CD4-positive, alpha-beta T cell (primary cell): Measurements from ENCODE around the gene NUP85. TPM values are rescaled to one million over a fixed set of nuclear protein-coding genes. Genes with fewer than 3 reads are reported as not detected.

Experiments
- ATAC-seq: fragments of 200-7000 bp; cut with Tn5 transposase; one replicate; pipeline ENCODE4 v1.10.0; 2022; ENCODE audit warnings: mild to moderate bottlenecking; ENCODE audit not compliant: poor library complexity
- CTCF ChIA-PET: fragments of 350-600 bp; sonication (Branson Sonifier 250); formaldehyde crosslinking; loops from one replicate; lab custom pipeline; 2021; ENCODE audit warnings: antibody characterized with exemption, inconsistent platforms; lab: Charles Lee
- POLR2A ChIA-PET: fragments of 350-600 bp; sonication (Branson Sonifier 250); formaldehyde crosslinking; loops from one replicate; lab custom pipeline; 2021; ENCODE audit warnings: antibody characterized with exemption, inconsistent platforms; lab: Charles Lee
- DNase-seq, 14 experiments: peaks; one replicate each; pipeline ENCODE4 v3.0.0-alpha.2; 2013 to 2020; ENCODE audit warnings: mixed read lengths in 2 of 14
- H3K27ac ChIP-seq, 2 donors: one replicate each; pipeline versions ENCODE4 v1.5.1 to v1.7.0; 2013; ENCODE audit warnings: low read length in 2 of 2, low read depth in 1 of 2, mild to moderate bottlenecking in 1 of 2
- H3K27me3 ChIP-seq, 2 experiments: 1 replicate in 1 of 2; 2 replicates in 1 of 2; pipeline versions ENCODE4 v1.6.1 to v1.7.0; 2013; ENCODE audit warnings: low read length in 2 of 2, control low read depth in 1 of 2, mild to moderate bottlenecking in 1 of 2, moderate library complexity in 1 of 2; ENCODE audit not compliant: insufficient read depth in 2 of 2, control insufficient read depth in 1 of 2
- H3K36me3 ChIP-seq: one replicate; pipeline ENCODE4 v1.6.1; 2013; ENCODE audit warnings: low read length, control low read depth; ENCODE audit not compliant: insufficient read depth
- H3K4me1 ChIP-seq: one replicate; pipeline ENCODE4 v1.6.1; 2013; ENCODE audit warnings: low read length, control low read depth; ENCODE audit not compliant: insufficient read depth
- H3K4me3 ChIP-seq: one replicate; pipeline ENCODE4 v1.5.1; 2013; ENCODE audit warnings: mild to moderate bottlenecking, low read length, moderate library complexity
- H3K9me3 ChIP-seq, 2 experiments: 1 replicate in 1 of 2; 2 replicates in 1 of 2; pipeline versions ENCODE4 v1.6.1 to v1.7.0; 2013; ENCODE audit warnings: low read length in 2 of 2, mild to moderate bottlenecking in 2 of 2, control low read depth in 1 of 2, moderate library complexity in 1 of 2; ENCODE audit not compliant: control insufficient read depth in 1 of 2, insufficient read depth in 1 of 2
- H3K27ac Mint-ChIP-seq: one replicate; pipeline ENCODE4 v1.8.0; 2020; ENCODE audit warnings: mixed read lengths
- H3K27me3 Mint-ChIP-seq: one replicate; pipeline ENCODE4 v1.8.0; 2021; ENCODE audit warnings: mixed read lengths
- H3K36me3 Mint-ChIP-seq: one replicate; pipeline ENCODE4 v1.8.0; 2021; ENCODE audit warnings: low read depth, mixed read lengths
- H3K4me1 Mint-ChIP-seq: one replicate; pipeline ENCODE4 v1.8.0; 2021; ENCODE audit warnings: low read depth, mixed read lengths
- H3K4me3 Mint-ChIP-seq: one replicate; pipeline ENCODE4 v1.8.0; 2020; ENCODE audit warnings: mild to moderate bottlenecking, mixed read lengths
- H3K9me3 Mint-ChIP-seq: one replicate; pipeline ENCODE4 v1.8.0; 2020; ENCODE audit warnings: mixed read lengths
- CTCF ChIP-seq: fragments of 200-600 bp; IDR thresholded peaks from one replicate; pipeline ENCODE4 v1.8.0; 2022; ENCODE audit warnings: antibody characterized with exemption, mild to moderate bottlenecking
- intact Hi-C, 2 experiments: fragments of 100-400 bp; cut with DNase I in 1 of 2; cut with micrococcal nuclease in 1 of 2; formaldehyde crosslinking; loops; one replicate each; pipeline versions ENCODE4 v1.15.1 to v1.9.0; 2023 to 2025; cut with DNase I, micrococcal nuclease
- total RNA-seq, 174 experiments: library from RNA in 2 of 174; stranded (reverse) in 2 of 174; gene quantifications; one replicate each; pipeline ENCODE4 v1.2.3 and lab custom pipeline; 2021 to 2026

Gene NUP85
- total RNA-seq, 2 experiments from 2014 or later, result 84.7 to 89.2 TPM

GRCh38 chr17:75183999-75184884, 21.2 kb upstream of the NUP85 start:
- H3K9me3 ChIP-seq, result no peaks in the 10 kb centered on the region
- no peaks in the 10 kb centered on the region for H3K27me3 Mint-ChIP-seq
- CTCF ChIA-PET, result interaction anchor here (1.8 to 1.9 kb wide), 4 partner anchors 13 to 87 kb away, joined by 4 to 9 read pairs (median 7); partner anchors contain the start of gene MIF4GD
- intact Hi-C loops, result loop anchor here (1.0 to 5.0 kb wide), 8 partner anchors 21 to 437 kb away; partner anchors contain the start of genes ATP5PD (in 1 of the 2), GRB2 (in 1 of the 2), JPT1 (in 1 of the 2) and KCTD2 (in 1 of the 2)
- peaks cover 33% of the 10 kb centered on the region for H3K36me3 Mint-ChIP-seq
- H3K4me1 Mint-ChIP-seq, result peaks cover 39% of the 10 kb centered on the region
- no peak for TF ChIP-seq CTCF
- H3K9me3 Mint-ChIP-seq, result no peaks in the 10 kb centered on the region
- no peaks in the 10 kb centered on the region for H3K27me3 ChIP-seq
- DNase-seq (no peak), ATAC-seq (no peak)
- peak overlapping the region; percentile 87 for H3K27ac Mint-ChIP-seq
- H3K4me3 ChIP-seq, result no peak overlapping the region
- H3K36me3 ChIP-seq, result peaks cover 6% of the 10 kb centered on the region
- H3K27ac ChIP-seq, result peak overlapping the region in 1 of 2 donors; percentile 91
- POLR2A ChIA-PET, result interaction anchor here (0.9 to 2.3 kb wide), 11 partner anchors 10 to 159 kb away, joined by 3 to 21 read pairs (median 8); partner anchors contain the start of genes ARMC7, ATP5PD, GGA3 and KCTD2
- H3K4me3 Mint-ChIP-seq, result peak overlapping the region; percentile 92
- H3K4me1 ChIP-seq, result peaks cover 28% of the 10 kb centered on the region

- Mint-ChIP-seq H3K36me3 (no peaks in the 10 kb centered on the region), H3K27me3 (no peaks in the 10 kb centered on the region), H3K9me3 (no peaks in the 10 kb centered on the region), H3K27ac (no peak overlapping the region), H3K4me1 (peaks cover 11% of the 10 kb centered on the region), H3K4me3 (no peak overlapping the region)
- POLR2A ChIA-PET, result interaction anchor here (1.1 kb wide), 1 partner anchor 13 kb away, joined by 4 read pairs; no protein-coding TSS in a partner anchor
- no peaks in the 10 kb centered on the region for H3K9me3 ChIP-seq
- no peaks in the 10 kb centered on the region for H3K36me3 ChIP-seq
- H3K4me1 ChIP-seq, result peaks cover 9% of the 10 kb centered on the region
- TF ChIP-seq CTCF, result no peak
- intact Hi-C loops, result no loop called here
- H3K27me3 ChIP-seq, result no peaks in the 10 kb centered on the region
- no peak overlapping the region for H3K27ac ChIP-seq
- DNase-seq, result no peak
- no peak overlapping the region for H3K4me3 ChIP-seq
- no peak for ATAC-seq
- CTCF ChIA-PET, result no interaction called here
These were observed 16.9 kb upstream of the NUP85 start for GRCh38 chr17:75188614-75189013.

GRCh38 chr17:75191584-75191983, 13.9 kb upstream of the NUP85 start:
- ATAC-seq, result no peak
- Mint-ChIP-seq H3K4me3 (no peak overlapping the region), H3K36me3 (no peaks in the 10 kb centered on the region), H3K27ac (no peak overlapping the region), H3K4me1 (no peaks in the 10 kb centered on the region), H3K9me3 (no peaks in the 10 kb centered on the region), H3K27me3 (no peaks in the 10 kb centered on the region)
- Histone ChIP-seq H3K4me1 (no peaks in the 10 kb centered on the region), H3K9me3 (no peaks in the 10 kb centered on the region), H3K27ac (no peak overlapping the region), H3K36me3 (no peaks in the 10 kb centered on the region), H3K4me3 (no peak overlapping the region), H3K27me3 (no peaks in the 10 kb centered on the region)
- ChIA-PET CTCF (interaction anchor here (0.7 to 1.5 kb wide), 5 partner anchors 8 to 179 kb away, joined by 3 to 4 read pairs (median 3); partner anchors contain the start of gene MRPL58), POLR2A (interaction anchor here (0.6 to 1.4 kb wide), 2 partner anchors 9 to 46 kb away, joined by 3 to 9 read pairs; partner anchors contain the start of gene SUMO2)
- DNase-seq, result no peak
- TF ChIP-seq CTCF, result no peak
- intact Hi-C loops, result no loop called here
